Thymus (tissue), 11 donors: ENCODE measurements around the gene RTN4RL1. TPM values are rescaled to one million over a fixed set of nuclear protein-coding genes. Genes with fewer than 3 reads are reported as not detected.
A peak's percentile ranks its signal among the peaks of the same experiment; 100 is the strongest.
"Not testable (repeated sequence)": the region's sequence is repeated elsewhere in the genome, so short reads cannot be mapped to it uniquely, and the experiment has no call there.

Experiments used
- DNase-seq, 9 donors: peaks; one replicate each; pipeline ENCODE4 v3.0.0-alpha.2; 2013; ENCODE audit warnings: low spot score in 9 of 9, low read depth in 6 of 9, missing footprints in 1 of 9
- H3K27ac ChIP-seq, 2 donors: one replicate each; pipeline ENCODE4 v1.5.1; 2013; ENCODE audit warnings: control low read depth in 1 of 2, low read depth in 1 of 2, low read length in 1 of 2, mild to moderate bottlenecking in 1 of 2, moderate library complexity in 1 of 2
- H3K27me3 ChIP-seq, 2 donors: one replicate each; pipeline ENCODE4 v1.5.1; 2013; ENCODE audit warnings: low read length in 1 of 2; ENCODE audit not compliant: control insufficient read depth in 2 of 2, insufficient read depth in 1 of 2
- H3K36me3 ChIP-seq, 2 donors: one replicate each; pipeline ENCODE4 v1.5.1; 2013; ENCODE audit warnings: low read length in 1 of 2, mild to moderate bottlenecking in 1 of 2, moderate library complexity in 1 of 2; ENCODE audit not compliant: control insufficient read depth in 2 of 2, insufficient read depth in 2 of 2
- H3K4me1 ChIP-seq, 2 donors: one replicate each; pipeline ENCODE4 v1.5.1; 2013; ENCODE audit warnings: low read length in 2 of 2; ENCODE audit not compliant: control insufficient read depth in 2 of 2, insufficient read depth in 2 of 2
- H3K4me3 ChIP-seq, 2 donors: one replicate each; pipeline ENCODE4 v1.5.1; 2013; ENCODE audit warnings: low read length in 2 of 2, control low read depth in 1 of 2, mild to moderate bottlenecking in 1 of 2
- H3K9me3 ChIP-seq, 2 donors: one replicate each; pipeline ENCODE4 v1.5.1; 2013; ENCODE audit warnings: low read length in 1 of 2, mild to moderate bottlenecking in 1 of 2; ENCODE audit not compliant: control insufficient read depth in 2 of 2, insufficient read depth in 1 of 2
- WGBS: extraction: QIAGEN DNeasy Blood & Tissue Kit; methylation state at CpG from one replicate; pipeline ENCODE4 v1.1.7; 2013; 5-methylcytosine and 5-hydroxymethylcytosine counted together
- polyA plus RNA-seq: library from polyadenylated mRNA; stranded (reverse); fragments of 200-250 nt; gene quantifications from one replicate; pipeline ENCODE4 v1.2.3, GENCODE V29; 2013
- total RNA-seq: library from RNA; stranded (reverse); fragments of 120-200 nt; gene quantifications from one replicate; pipeline ENCODE4 v1.2.4, GENCODE V29; 2013
- donor health status: healthy.

The RTN4RL1 gene
- total and polyA plus RNA-seq, 2 donors = 0.52 to 0.68 TPM

DNA sequence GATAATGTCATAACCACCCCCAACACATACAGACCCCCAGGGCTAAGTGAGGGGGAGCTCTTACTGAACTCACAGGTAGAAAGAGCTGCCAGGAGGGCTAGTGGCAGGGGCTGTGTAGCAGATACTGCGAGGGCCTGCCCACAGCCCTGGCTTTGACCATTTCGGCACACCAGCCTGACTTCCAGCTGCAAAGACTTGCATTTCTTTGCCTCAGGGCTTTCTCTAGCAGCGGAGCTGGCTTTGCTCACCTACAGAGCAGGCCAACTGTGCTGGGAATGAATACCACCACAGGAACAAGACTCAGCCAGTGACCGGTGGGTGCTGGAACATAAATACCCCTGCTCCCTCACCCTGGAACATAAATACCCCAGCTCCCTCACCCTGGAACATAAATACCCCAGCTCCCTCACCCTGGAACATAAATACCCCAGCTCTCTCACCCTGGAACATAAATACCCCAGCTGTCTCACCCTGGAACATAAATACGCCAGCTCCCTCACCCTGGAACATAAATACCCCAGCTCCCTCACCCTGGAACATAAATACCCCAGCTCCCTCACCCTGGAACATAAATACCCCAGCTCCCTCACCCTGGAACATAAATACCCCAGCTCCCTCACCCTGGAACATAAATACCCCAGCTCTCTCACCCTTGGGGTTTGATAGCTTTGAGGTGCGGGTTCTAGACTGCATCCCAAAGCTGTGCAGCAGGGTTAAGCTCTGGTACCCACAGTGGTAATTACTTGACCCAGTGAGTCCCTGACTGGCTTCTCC lies 11.7 kb downstream of the RTN4RL1 start:
- not testable (repeated sequence) for H3K36me3 ChIP-seq, DNase-seq, H3K4me1 ChIP-seq, H3K4me3 ChIP-seq, H3K9me3 ChIP-seq, H3K27ac ChIP-seq
- peaks cover 0 to 32% of the 10 kb centered on the region in 2 donors for H3K27me3 ChIP-seq
- WGBS = 96% methylated on average over 6 of the region's 6 CpGs

DNA sequence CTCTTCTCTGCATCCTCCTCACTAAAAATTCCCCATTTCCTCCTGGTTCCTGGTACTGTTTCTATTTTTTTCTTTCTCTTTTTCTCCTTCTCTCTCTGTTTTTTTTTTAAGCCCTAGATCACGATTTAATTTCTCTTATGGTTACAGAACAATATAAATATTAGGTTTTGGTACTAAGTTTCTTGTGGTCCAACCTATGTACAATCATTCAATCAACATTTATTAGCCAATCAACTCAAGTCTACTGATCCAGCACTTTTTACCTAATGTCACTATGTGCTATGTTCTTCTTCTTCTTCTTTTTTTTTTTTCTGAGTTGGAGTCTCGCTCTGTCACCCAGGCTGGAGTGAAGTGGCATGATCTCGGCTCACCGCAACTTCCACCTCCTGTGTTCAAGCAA lies 12.6 kb downstream of the RTN4RL1 start:
- Histone ChIP-seq H3K4me1 (peaks cover 0 to 9% of the 10 kb centered on the region in 2 donors), H3K9me3 (peaks cover 0 to 6% of the 10 kb centered on the region in 2 donors), H3K27me3 (peaks cover 0 to 23% of the 10 kb centered on the region in 2 donors), H3K4me3 (no peak overlapping the region), H3K36me3 (no peaks in the 10 kb centered on the region), H3K27ac (no peak overlapping the region)
- no peak for DNase-seq
- WGBS = 96% methylated on average over 4 of the region's 4 CpGs

DNA sequence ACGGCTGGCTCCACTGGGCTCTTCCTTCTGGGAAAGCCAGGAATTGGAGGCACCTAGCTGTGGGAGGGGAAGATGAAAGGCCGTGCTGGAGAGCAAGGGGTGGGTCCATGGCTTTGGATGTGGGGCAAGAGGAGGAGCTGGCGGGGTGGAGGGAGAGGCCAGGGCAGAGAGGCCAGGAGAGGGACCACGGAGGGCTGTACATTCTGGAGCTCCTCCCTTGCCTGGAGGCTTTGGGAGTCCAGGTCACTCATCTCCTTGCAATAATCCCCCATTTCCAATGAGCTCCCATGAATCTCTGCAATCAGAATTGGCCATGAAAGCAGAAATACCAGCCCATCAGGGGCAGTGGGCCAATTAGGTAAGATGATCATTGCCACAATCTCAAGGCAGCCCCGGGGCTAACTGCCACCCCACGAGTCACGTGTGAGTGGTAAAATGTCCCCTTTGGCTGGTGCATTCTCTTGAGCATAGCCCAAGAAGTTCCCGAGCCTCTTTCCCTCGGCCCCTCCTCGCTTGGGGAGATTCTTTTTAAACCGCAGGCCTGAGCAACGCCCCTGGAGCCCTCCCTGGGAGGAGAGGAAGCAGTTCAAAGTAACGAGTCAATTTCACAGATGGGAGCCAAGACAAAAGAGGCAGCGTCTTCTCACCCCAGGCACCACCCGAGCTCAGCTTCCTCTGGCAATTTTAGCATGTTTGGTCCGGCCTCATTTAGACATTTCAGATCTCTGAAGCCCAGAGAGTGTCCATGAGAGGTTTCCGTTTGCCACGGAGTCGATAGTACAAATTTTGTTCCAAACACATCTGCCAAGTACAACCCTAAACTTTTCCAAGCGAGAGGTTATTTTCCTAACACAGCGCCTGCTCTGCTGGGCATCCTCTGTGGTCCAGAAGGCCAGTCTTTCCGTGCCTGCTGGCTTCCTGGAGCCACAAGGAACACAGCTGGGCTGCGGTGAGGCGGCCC lies 13.4 kb downstream of the RTN4RL1 start:
- Histone ChIP-seq H3K27me3 (peaks cover 0 to 18% of the 10 kb centered on the region in 2 donors), H3K4me3 (no peak overlapping the region), H3K9me3 (peaks cover 0 to 6% of the 10 kb centered on the region in 2 donors), H3K36me3 (no peaks in the 10 kb centered on the region), H3K27ac (peak overlapping the region in 1 of 2 donors; percentile 52), H3K4me1 (peaks cover 0 to 9% of the 10 kb centered on the region in 2 donors)
- DNase-seq = no peak
- WGBS = 59% methylated on average over 24 of the region's 24 CpGs

DNA sequence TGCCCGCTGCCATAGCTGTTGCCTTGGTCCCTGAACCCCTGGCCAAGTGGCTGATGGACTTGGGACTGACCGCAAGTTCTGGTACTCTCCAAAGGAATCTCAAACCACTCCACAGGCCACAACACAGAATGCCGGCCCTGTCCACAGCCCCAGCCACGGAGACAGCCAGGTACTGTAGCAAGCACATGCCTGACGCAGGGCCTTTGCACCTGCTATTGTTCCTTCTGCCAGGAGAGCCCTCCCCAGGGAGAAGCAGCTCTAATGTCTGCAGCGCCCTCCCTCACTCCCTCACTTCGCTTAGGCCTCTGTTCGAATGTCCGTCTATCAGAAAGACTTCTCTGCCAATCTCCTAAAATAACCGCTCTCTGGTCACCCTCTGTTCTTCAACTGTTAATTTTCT lies 15.4 kb downstream of the RTN4RL1 start:
- 96% methylated on average over 10 of the region's 10 CpGs for WGBS
- DNase-seq = no peak
- peaks cover 0 to 13% of the 10 kb centered on the region in 2 donors for H3K27me3 ChIP-seq

DNA sequence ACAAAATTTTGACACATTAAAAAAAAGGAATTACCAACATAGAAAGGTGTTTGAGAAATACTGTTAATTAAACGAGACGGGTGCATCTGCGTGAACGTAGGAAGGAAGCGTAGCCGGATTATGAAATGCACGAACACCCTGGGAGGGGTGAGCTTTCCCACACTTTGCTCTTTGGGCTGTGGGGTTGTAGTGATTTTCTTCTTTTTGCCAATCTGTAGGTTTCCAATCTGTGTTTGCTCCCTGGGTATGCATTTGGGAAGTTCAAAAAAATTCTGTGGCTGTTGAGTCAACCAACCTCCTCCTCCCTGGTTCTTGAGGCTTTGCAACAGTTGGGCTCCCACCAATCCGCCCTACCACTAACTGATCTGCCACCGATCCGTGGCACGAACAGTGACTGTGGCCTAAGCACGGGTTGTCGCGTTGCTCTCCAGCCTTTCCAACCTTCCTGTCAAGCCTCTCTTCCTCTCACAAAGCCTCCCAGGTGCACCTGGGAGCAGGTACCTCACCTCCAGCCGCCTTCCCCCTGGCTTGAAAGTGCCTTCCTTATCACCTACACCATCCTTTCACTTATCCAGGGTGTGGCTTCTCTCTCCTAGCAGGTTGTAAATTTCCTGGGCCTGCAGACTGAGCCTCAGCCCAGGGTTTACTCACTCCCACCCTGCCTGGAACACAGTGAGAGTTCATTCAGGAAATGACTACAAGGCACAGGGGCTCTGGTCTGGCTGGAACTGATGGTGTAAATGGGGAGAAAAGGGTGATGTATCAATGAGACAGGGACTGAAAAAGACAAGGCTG lies 16.6 kb downstream of the RTN4RL1 start:
- H3K4me3 ChIP-seq = no peak overlapping the region
- H3K9me3 ChIP-seq = peaks cover 0 to 6% of the 10 kb centered on the region in 2 donors
- DNase-seq = no peak
- no peaks in the 10 kb centered on the region for H3K36me3 ChIP-seq
- peaks cover 0 to 13% of the 10 kb centered on the region in 2 donors for H3K27me3 ChIP-seq
- H3K27ac ChIP-seq = no peak overlapping the region
- peaks cover 0 to 9% of the 10 kb centered on the region in 2 donors for H3K4me1 ChIP-seq
- WGBS = 92% methylated on average over 15 of the region's 15 CpGs

More for the DNA sequence above, 15.4 kb downstream of the RTN4RL1 start:
- peaks cover 0 to 6% of the 10 kb centered on the region in 2 donors for H3K9me3 ChIP-seq
- no peak overlapping the region for H3K4me3 ChIP-seq
- no peak overlapping the region for H3K27ac ChIP-seq
- no peaks in the 10 kb centered on the region for H3K36me3 ChIP-seq
- peaks cover 0 to 9% of the 10 kb centered on the region in 2 donors for H3K4me1 ChIP-seq

DNA sequence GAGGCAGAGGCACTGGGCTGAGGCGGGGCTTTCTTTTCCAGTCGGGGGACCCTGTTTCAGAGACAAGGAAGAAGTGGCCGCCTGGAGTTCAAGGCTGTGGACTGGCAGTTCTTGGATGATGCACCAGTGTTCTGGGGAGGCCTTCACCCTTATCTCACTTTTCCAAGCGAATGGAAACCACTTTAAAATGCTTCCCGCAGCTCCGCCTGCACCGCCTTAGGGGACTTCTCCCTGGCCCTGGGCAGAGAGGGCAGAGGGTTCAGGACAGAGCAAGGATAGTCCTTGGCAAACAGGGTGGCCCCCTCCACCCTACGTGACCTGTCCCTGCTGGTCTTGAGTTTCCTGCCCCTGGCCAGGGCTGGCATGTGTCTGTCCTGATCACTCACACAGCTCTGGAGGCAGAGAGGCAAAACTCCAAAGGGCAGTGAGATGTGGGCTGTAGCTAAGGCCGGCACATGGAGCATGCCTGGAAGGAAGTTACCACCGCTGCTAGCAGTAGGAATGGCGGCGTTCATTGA lies 20.6 kb downstream of the RTN4RL1 start:
- Histone ChIP-seq H3K27me3 (peaks cover 8 to 27% of the 10 kb centered on the region in 2 donors), H3K36me3 (no peaks in the 10 kb centered on the region), H3K27ac (no peak overlapping the region), H3K4me1 (peaks cover 0 to 2% of the 10 kb centered on the region in 2 donors), H3K4me3 (no peak overlapping the region), H3K9me3 (no peaks in the 10 kb centered on the region)
- WGBS = 95% methylated on average over 12 of the region's 12 CpGs
- no peak for DNase-seq

DNA sequence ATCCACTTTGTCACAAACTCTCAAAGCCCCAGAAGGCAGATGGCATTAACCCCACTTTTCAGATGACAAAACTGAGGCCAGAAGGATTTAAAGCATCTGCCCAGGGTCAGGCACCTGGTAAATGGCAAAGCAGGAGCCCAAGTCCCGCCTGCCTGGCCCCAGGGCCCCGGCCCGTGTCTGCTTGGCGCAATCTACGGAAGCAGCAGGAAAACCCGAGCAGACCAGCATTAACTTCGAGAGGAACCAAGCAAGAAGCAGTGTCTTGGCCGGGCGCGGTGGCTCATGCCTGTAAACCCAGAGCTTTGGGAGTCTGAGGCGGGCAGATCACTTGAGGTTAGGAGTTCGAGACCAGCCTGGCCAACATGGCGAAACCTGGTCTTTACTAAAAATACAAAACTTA lies 21.6 kb downstream of the RTN4RL1 start:
- no peak overlapping the region for H3K27ac ChIP-seq
- H3K4me3 ChIP-seq = no peak overlapping the region
- no peaks in the 10 kb centered on the region for H3K36me3 ChIP-seq
- H3K4me1 ChIP-seq = peaks cover 0 to 2% of the 10 kb centered on the region in 2 donors
- peaks cover 13 to 37% of the 10 kb centered on the region in 2 donors for H3K27me3 ChIP-seq
- 92% methylated on average over 13 of the region's 13 CpGs for WGBS
- DNase-seq = no peak
- no peaks in the 10 kb centered on the region for H3K9me3 ChIP-seq

DNA sequence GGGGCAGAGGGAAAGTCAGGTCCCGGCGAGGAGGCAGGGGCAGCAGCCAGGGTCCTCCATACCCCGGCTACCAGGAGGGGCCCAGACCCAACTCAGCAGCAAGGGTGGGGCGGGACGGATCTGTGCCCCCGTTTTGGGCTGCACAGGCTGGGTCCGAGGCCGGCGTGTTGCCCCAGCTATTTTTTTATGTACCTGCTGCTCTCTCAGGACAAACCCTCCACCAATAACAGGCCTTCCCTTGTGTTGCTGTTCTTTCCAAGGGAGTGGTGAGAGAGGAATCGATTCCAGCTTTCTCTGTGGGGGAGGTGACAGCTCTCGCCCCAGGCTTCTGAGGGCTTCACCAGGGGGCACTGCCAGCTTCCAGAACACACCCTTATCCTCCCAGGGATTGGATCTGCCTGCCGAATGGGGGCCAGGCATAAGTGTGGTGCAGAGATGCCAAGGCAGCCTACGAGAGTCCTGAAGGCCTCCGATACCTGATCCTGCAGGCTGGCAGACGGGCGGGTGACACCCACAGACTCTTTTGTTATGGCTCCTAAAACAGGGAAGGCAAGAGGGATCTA lies 22.3 kb downstream of the RTN4RL1 start:
- WGBS = 93% methylated on average over 16 of the region's 16 CpGs
- peaks cover 20 to 44% of the 10 kb centered on the region in 2 donors for H3K27me3 ChIP-seq
- H3K36me3 ChIP-seq = no peaks in the 10 kb centered on the region
- no peak for DNase-seq
- H3K27ac ChIP-seq = no peak overlapping the region
- no peak overlapping the region for H3K4me3 ChIP-seq
- H3K4me1 ChIP-seq = peaks cover 2% of the 10 kb centered on the region in 2 donors
- H3K9me3 ChIP-seq = no peaks in the 10 kb centered on the region
